HG03378 (cell line): ENCODE data around the gene TJP1.
"Not testable (repeated sequence)": the region's sequence is repeated elsewhere in the genome, so short reads cannot be mapped to it uniquely, and the experiment has no call there.

ENCODE experiments used
- ATAC-seq: cut with Tn5 transposase; IDR thresholded peaks from one replicate; pipeline ENCODE4 v1.9.1; 2021; ENCODE audit warnings: mild to moderate bottlenecking, moderate library complexity; ENCODE audit not compliant: unreplicated experiment

TJP1 gene

DNA sequence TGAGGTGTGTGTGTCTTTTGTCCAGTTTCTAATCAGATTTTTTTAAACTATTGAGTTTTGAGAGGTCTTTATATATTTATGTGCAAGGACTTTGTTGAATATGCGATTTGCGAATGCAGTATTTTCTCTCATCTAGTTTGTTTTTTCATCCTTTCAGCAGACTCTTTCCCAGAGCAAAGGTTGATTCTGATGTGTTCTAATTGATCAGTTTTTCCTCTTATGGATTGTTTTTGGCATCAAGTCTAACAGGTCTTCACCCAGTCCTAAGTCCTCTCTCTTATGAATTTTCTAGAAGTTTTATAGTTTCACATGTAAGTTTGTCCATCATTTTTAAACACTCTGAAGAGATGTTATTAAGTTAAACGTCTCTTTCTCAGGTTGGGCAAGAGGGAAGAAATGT lies 17.8 kb upstream of the TJP1 start:
- ATAC-seq: no peak

- no peak for ATAC-seq
Observed at GRCh38 chr15:29838352-29839010, 16.2 kb upstream of the TJP1 start.

DNA sequence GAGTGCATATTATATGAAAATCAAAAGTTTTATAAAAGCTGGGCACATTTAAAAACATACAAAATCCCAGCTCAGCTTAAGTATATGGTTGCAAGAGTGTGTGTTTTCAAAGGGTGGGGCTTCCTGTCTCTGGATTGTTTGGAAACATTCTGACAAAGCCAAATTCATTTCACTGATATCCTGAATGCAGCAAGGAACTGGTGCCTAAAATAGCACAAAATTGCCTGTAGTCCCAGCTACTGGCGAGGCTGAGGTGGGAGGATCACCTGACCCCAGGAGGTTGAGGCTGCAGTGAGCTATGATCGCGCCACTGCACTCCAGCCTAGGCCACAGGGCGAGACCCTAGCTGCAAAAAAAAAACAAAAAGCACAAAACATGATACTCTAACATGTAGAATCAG lies 13.0 kb upstream of the TJP1 start:
- no peak for ATAC-seq

DNA sequence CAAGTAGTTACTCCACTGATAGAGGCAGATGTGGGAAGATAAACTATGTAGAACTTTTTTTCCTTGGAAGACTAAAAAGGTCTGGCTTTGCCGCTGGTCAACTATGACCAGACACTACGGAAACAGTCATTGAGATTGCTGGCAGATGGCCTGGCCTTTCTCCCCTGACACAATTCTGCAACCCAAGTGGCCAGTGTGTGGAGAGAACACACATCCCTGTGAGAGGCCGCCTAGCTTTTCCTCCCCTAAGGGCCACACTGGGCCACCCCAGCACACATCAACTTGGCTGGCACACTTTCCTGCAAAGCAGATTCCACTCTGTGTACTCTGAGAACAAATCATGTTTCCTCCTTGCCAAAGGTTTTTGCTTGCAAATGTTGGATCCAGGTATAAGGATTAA lies 10.4 kb upstream of the TJP1 start:
- no peak for ATAC-seq

- ATAC-seq: no peak
Observed at GRCh38 chr15:29826908-29827820, 4.9 kb upstream of the TJP1 start.

DNA sequence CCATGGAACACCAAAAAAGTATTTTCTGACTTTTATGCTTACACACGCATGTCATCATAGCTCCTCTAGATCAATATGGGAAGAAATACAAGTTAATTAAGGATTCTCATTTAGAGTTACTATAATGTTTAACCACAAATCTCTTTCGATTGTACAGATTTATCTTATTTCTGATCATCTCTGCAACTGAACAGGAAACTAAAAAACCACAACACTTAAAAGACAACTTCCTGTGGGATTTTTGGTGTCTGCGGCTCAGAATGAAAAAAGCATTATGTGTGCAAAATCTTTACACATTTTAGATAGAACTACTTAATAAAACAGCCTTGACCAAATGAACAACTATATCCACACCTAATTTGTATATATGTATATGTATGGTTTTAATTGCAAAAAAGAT lies 3.0 kb upstream of the TJP1 start:
- peak; percentile 75 for ATAC-seq

DNA sequence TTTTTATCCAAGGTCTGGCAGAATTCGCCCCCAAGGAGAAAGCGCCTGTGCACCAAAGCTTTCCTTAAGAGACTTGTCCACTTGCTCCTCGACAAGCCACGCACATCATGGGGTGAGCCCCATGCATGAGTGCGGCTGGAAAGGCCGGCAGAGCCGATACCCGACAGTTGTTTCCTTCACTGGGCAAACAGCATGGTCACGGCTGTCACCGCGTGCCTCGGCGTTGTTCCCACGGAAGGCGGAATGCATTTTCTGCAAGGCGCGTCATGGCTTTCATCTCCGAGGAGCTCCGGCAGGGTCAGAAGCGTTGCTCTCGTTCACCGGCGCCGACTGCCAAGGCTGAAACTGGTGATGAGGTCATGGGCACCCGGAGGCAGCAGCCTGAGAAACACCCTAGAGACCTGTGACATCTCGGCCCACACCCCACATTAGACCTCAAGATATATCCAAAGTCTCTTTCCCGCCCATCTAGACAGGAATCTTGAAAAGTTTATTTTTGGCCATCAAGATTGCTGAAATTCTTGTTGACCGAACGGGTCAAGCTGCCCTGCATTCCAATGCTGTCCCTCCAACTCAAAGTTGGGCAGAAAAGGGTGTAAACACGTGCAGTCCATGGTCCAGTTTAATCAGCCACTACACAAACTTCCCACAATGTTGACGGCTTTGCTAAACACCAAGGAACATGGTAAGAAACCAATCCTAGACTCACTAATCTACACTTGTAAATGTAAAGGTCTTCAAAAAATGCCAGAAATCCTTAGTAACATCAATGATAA lies 604 bp upstream of the TJP1 start:
- ATAC-seq: no peak

DNA sequence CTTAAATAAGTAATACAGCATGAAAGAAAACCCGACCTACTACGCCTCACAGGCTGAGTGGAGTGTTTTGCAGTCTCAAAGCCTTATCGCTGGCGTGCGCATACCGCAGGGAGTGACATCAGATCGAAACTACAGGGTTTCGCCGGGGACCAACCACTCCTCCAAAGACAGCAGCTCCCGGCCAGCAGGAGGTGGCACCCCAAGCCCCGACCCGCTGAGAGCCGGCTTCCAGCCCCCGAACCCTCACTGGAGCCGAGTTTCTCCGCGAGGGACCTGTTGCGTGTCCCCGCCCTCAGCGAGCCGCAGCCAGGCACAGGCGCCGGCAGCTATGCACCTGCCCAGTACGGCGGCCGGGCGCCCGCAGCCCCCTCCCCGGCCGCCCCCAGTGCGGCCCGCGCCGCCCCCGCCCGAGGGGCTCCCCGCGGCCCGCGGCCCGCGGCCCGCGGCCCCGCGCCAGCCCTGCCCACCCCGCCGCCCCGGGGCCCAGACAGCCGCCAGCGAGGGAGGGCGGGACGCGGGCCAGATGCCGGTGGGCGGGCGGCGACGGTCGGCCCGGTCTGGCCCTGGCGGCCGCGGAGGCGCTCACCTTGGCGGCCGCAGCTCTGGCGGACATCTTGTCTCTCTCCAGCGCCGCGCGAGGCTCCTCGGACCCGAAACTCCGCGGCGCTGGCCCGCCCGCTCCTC lies 710 bp downstream of the TJP1 start:
- peak; percentile 64 for ATAC-seq

GRCh38 chr15:29820394-29821154 lies 1.7 kb downstream of the TJP1 start:
- ATAC-seq: no peak

DNA sequence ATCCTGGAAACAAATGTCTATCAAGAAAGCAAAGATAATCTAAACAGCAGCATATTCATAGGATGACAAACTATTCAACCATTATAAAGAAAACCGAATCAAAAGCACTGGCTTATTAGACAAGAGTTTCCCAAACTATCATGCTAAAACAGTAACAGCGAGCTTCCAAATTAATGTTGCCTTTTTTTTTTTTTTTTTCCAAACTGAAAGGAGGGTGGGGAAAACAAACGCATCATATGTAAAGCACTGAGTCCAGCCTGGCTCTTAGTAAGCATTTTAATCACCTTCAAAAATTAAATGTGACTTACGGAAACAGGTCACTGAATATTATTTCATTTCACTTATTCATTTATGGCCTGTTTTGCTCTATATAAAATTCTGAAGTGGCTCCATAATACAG lies 2.3 kb downstream of the TJP1 start:
- no peak for ATAC-seq

DNA sequence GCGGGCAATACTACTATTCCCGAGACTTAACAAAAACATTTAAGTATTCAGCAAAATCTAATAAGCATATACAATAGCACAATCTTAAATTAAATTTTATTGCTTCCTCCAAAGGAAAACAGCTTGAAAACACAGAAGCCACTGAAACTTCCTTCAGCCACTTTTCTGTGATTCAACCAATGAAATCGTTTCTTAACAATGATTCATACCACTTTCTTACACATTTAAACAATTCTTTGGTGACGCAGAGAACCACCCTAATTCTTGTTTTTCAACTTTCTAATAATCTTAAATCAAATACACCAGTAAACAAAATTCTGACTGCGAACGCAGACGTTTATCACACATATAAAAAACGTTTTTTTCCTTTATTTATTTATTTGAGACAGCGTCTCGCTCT lies 4.1 kb downstream of the TJP1 start:
- ATAC-seq: no peak

- ATAC-seq: not testable (repeated sequence)
Observed at GRCh38 chr15:29817455-29817854, 4.8 kb downstream of the TJP1 start.

DNA sequence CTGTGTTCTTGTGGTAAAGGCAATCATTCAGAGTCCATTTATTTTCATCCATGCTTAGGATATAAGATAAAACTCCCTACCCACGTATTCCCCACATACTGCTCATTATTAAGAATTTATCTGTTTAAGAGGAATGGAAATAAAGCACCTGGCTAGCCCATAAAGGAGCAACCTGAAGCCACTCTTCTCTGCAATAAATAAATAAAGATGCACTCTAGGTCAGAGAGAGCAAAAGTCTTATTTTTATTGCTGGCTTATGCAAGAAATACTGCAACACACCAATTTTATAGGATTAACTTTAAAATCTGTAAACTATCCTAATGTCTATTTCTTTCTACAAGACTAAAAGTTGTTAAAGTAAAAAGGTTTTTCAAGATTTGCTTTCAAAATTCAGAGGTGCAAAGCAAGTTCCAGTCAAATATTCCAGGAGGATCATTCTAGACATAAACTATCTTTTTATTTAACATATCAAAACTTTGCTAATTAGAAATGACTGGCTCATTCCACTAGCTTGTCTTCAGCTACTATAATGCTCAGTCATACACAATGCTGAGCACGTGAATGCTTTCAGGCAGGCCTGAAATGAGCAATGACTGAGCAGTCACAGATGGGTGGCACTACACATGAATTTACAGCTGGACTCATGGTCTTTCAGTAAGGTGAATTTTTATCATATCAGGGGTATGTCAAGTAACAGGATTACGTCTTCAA lies 7.1 kb downstream of the TJP1 start:
- no peak for ATAC-seq

DNA sequence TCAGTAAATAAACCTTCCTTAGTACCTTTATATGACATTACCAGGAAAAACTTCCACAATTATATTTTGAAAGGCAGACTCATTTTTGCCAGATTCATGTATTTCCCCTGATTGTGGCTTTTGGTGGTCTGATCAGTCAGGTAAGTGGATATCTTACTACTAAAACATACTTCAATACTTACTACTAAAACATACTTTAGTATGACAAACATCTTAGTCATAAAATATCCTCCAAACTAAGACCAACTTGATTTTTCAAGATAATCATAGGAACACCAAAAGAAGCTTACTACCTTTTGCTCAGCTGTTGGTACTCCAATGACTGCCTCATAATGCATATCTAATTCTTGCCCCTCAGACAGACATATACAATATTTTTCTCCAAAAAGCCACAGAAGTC lies 9.3 kb downstream of the TJP1 start:
- no peak for ATAC-seq

GRCh38 chr15:29812384-29812694 lies 9.9 kb downstream of the TJP1 start:
- no peak for ATAC-seq

DNA sequence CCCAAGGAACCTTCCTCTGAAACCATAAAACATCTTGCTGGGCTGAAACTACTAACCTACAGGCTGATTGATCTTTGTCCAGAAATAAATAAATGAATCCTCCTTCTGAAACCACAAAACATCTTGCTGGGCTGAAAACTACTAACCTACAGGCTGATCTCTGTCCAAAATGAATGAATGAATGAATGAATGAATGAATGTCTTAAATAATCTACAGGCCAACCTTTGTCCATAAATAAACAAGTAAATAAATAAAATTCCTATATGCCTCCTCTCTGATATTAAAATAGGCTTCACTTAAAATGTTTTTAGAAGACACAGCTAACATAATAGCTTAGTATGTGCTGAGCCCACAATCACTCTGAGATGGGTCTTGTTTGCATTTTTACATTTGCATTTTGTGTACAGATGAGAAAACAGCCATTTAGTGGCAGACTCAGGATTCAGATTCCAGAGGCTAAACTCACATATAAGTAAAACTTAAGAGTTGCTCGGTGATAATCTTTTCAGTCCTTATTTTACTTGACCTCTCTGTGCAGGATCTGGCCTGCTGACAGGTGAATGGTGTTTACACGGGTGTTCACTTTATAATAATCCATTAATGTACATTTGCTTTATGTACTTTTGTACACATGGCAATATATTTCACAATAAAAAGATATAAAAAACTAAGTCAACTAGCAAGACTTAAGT lies 10.4 kb downstream of the TJP1 start:
- no peak for ATAC-seq

DNA sequence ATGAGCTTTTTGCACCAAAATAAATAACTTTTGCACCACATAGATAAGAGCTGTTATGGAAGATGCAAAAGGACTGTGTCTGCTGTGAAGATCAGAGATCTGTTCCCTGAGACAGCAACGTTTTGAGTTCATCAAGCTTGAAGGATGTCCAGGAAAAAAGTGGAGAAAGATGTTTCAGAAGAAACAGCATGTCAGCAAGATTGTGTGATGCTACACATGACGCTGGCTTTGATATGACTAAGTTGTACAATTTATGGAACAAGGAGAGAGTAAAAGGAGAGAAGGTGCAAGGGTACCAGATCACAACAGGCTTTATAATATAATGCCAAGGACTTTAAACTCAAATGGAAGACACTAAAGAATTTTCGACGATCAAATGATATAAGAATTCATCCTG lies 16.6 kb downstream of the TJP1 start:
- ATAC-seq: no peak

DNA sequence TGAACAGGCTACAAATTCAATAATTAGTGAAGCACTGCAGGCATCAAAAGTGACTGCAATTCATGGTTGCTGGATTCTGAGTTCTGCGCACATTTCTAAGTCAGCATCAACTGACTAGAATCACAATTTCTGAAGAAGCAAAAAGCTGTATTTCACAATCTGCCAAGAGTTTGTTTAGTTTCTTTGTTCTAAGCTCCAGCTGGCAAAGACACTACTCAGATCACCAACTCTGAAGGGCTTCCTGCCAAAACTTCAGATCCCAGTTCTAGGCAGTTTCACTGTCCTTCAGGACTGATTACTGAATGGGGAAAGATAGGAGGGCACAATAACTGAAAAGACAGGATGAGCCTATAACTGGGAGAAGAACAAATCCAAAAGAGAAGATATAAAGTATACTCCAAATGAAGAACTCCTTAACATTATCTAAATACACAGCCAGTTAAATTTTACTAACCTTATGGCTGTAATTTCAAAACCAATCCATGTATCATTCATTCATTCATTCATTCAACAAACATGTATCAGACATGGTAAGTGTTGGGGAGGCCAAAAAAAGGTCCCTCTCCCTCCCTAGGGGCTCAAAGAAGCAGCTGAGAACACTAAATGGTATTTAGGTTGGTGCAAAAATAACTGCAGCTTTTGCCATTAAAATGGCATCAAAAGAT lies 17.1 kb downstream of the TJP1 start:
- ATAC-seq: no peak

DNA sequence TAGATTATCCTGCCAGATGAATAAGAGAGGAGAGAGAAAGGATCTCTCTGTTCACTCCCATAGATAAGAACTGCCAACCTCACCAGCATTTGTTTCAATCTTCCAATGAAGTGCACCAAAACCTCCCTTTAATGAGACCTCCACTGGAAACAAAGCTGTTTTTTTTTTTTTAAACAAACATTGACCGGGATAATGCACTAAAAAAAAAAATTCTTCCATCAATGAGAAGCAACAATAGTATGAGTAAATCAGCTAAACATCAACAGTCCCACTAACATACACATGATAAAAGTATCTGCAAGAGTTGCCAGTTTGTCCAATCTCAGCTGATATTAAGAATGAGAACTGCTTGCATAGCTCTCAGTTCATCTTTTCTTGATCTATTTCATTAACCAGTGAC lies 19.9 kb downstream of the TJP1 start:
- ATAC-seq: no peak
